Activated B cell treated with CpG ODN at 0.5 μM for 24 hours (primary cell): ENCODE measurements around the gene CTBP2. TPM values are rescaled to one million over a fixed set of nuclear protein-coding genes. Genes with fewer than 3 reads are reported as not detected.

ENCODE experiments used
- ATAC-seq: fragments of 200-7000 bp; cut with Tn5 transposase; one replicate; pipeline ENCODE4 v1.10.0; 2021; ENCODE audit warnings: low read depth, mild to moderate bottlenecking, moderate library complexity
- CTCF ChIA-PET: fragments of 350-600 bp; sonication (Branson Sonifier 250); formaldehyde crosslinking; loops from one replicate; lab custom pipeline; 2021; ENCODE audit warnings: antibody characterized with exemption; lab: Charles Lee
- POLR2A ChIA-PET: fragments of 350-600 bp; sonication (Branson Sonifier 250); formaldehyde crosslinking; loops from one replicate; lab custom pipeline; 2021; ENCODE audit warnings: antibody characterized with exemption; lab: Charles Lee
- DNase-seq: peaks from one replicate; pipeline ENCODE4 v3.0.0; 2022
- H3K27ac Mint-ChIP-seq: one replicate; pipeline ENCODE4 v1.8.0; 2020; ENCODE audit warnings: mixed read lengths
- H3K27me3 Mint-ChIP-seq: one replicate; pipeline ENCODE4 v1.8.0; 2021; ENCODE audit warnings: mixed read lengths
- H3K36me3 Mint-ChIP-seq: one replicate; pipeline ENCODE4 v1.8.0; 2021; ENCODE audit warnings: low read depth, mixed read lengths
- H3K4me1 Mint-ChIP-seq: one replicate; pipeline ENCODE4 v1.8.0; 2021; ENCODE audit warnings: mixed read lengths
- H3K4me3 Mint-ChIP-seq: one replicate; pipeline ENCODE4 v1.8.0; 2020; ENCODE audit warnings: mild to moderate bottlenecking, mixed read lengths
- H3K9me3 Mint-ChIP-seq: one replicate; pipeline ENCODE4 v1.8.0; 2020; ENCODE audit warnings: mixed read lengths
- intact Hi-C: fragments of 100-400 bp; cut with micrococcal nuclease; formaldehyde crosslinking; loops from one replicate; pipeline ENCODE4 v1.15.1; 2024
- total RNA-seq: library from RNA; stranded (reverse); gene quantifications from 2 replicates; pipeline ENCODE4 v1.2.3, GENCODE V29; 2022
- TF ChIP-seq, protein P1 (sequence below): fragments of 200-600 bp; IDR thresholded peaks from one replicate; pipeline ENCODE4 v1.8.0; 2022; ENCODE audit warnings: antibody characterized with exemption, mild to moderate bottlenecking

The CTBP2 gene
- total RNA-seq, 1 donor from 2014 or later, result 0.42 TPM

DNA sequence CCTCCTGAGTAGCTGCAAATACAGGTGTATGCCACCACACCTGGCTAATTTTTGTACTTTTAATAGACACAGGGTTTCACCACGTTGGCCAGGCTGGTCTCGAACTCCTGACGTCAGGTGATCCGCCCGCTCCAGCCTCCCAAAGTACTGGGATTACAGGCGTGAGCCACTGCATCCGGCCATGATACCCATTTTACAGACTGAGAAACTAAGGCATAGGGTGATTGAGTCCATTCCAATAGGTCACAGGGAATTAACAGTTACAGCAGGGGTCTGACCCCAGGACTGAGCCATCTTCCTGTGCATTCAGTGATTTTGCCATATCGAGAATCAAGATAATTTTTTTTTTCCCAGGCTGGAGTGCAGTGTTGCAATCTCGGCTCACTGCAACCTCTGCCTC lies 12.3 kb upstream of the CTBP2 start:
- H3K36me3 Mint-ChIP-seq, result no peaks in the 10 kb centered on the region
- no peak overlapping the region for H3K4me3 Mint-ChIP-seq
- TF ChIP-seq, protein P1, sequence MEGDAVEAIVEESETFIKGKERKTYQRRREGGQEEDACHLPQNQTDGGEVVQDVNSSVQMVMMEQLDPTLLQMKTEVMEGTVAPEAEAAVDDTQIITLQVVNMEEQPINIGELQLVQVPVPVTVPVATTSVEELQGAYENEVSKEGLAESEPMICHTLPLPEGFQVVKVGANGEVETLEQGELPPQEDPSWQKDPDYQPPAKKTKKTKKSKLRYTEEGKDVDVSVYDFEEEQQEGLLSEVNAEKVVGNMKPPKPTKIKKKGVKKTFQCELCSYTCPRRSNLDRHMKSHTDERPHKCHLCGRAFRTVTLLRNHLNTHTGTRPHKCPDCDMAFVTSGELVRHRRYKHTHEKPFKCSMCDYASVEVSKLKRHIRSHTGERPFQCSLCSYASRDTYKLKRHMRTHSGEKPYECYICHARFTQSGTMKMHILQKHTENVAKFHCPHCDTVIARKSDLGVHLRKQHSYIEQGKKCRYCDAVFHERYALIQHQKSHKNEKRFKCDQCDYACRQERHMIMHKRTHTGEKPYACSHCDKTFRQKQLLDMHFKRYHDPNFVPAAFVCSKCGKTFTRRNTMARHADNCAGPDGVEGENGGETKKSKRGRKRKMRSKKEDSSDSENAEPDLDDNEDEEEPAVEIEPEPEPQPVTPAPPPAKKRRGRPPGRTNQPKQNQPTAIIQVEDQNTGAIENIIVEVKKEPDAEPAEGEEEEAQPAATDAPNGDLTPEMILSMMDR, result no peak
- DNase-seq, result no peak
- POLR2A ChIA-PET, result no interaction called here
- H3K9me3 Mint-ChIP-seq, result no peaks in the 10 kb centered on the region
- CTCF ChIA-PET, result no interaction called here
- no peak for ATAC-seq
- H3K27ac Mint-ChIP-seq, result no peak overlapping the region
- intact Hi-C loops, result no loop called here
- H3K4me1 Mint-ChIP-seq, result no peaks in the 10 kb centered on the region
- H3K27me3 Mint-ChIP-seq, result peaks cover 10% of the 10 kb centered on the region

DNA sequence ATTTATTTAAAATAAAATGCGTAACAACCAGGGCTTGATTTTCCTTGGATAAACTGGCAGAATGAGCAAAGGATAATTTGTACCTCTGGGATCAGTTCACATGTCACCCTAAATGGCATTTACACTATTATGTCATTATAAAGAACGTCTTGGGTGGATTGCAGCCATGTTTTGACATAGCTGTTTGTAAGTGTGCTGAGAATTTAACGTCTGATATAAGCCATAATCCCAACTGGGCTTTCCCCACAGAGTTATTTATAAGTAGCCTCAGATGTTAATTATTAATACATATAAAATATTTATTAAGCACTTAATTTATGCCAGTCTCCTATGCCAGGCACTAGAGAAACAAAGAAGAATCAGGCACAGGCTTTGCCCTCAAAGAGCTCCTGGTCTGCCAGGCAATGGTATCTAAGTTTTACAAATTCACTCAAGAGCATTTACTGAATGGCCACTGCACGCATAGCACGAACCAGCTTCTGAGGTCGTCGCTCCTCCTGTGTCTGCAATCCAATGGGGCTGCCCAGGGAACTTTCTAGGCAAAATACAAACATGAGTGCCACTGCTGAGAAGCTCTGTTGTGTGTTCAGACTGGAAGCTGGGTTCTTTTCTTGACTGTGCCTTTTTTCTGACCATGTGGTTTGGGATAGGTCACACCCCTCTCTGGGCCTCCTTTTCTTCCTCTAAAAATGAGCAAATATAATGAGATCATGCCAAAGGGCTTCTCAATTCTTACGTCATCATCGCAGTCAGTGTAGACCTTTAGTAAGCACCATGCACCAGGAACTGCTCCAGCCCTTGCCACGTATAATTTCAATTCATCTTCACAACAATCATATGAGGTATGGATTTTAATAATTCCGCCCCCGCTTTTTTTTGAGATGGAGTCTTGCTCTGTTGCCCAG lies 11.3 kb upstream of the CTBP2 start:
- DNase-seq (no peak), ATAC-seq (no peak)
- no peaks in the 10 kb centered on the region for H3K36me3 Mint-ChIP-seq
- CTCF ChIA-PET, result no interaction called here
- no peaks in the 10 kb centered on the region for H3K4me1 Mint-ChIP-seq
- peaks cover 8% of the 10 kb centered on the region for H3K27me3 Mint-ChIP-seq
- intact Hi-C loops, result no loop called here
- TF ChIP-seq, protein P1, result no peak
- POLR2A ChIA-PET, result no interaction called here
- H3K9me3 Mint-ChIP-seq, result no peaks in the 10 kb centered on the region
- no peak overlapping the region for H3K4me3 Mint-ChIP-seq
- no peak overlapping the region for H3K27ac Mint-ChIP-seq

DNA sequence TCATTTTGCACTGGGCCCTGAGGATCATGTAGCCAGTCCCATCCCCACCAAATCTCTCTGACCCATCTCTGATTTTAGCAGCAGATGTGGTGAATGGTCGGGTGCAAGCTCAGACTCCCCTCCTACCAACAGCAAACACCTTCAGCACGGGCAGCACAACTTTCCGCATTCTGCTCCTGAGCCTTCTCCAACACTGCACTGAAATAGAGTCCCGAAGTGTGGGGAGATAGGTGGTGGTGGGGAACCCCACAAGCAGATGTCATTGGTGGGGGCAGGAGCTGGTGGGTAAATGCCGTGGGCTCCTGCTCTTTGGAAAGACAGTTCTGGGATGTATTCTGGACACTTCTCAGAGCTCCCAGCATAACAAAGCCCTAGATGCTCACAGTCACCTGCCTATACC lies 9.6 kb upstream of the CTBP2 start:
- Mint-ChIP-seq H3K9me3 (no peaks in the 10 kb centered on the region), H3K36me3 (no peaks in the 10 kb centered on the region), H3K4me3 (no peak overlapping the region), H3K27me3 (peaks cover 6% of the 10 kb centered on the region), H3K27ac (no peak overlapping the region), H3K4me1 (no peaks in the 10 kb centered on the region)
- CTCF ChIA-PET, result no interaction called here
- ATAC-seq, result no peak
- TF ChIP-seq, protein P1, result no peak
- intact Hi-C loops, result no loop called here
- DNase-seq, result no peak
- POLR2A ChIA-PET, result no interaction called here

DNA sequence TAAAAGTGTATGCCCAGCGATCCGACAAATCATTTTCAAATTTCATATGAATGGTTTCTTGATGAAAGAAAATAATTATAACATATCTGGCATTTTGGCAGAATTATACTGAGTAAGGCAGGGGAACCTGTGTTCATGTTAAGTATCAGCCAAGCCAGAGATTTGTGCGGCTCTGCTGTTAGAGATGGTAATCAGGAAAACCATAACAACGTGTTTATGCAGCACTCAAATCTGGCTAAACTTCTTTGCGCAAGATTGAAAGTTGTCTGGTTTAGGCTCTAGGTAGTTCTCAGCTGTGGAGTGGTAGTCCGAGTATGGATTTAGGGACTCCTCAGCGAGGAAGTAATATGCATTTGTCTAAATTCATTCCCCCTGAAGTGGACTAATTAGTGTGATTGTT lies 8.9 kb upstream of the CTBP2 start:
- Mint-ChIP-seq H3K36me3 (no peaks in the 10 kb centered on the region), H3K4me1 (no peaks in the 10 kb centered on the region), H3K9me3 (no peaks in the 10 kb centered on the region), H3K27ac (no peak overlapping the region), H3K4me3 (no peak overlapping the region), H3K27me3 (peaks cover 7% of the 10 kb centered on the region)
- DNase-seq, result no peak
- intact Hi-C loops, result no loop called here
- no peak for ATAC-seq
- POLR2A ChIA-PET, result no interaction called here
- TF ChIP-seq, protein P1, result no peak
- CTCF ChIA-PET, result no interaction called here

DNA sequence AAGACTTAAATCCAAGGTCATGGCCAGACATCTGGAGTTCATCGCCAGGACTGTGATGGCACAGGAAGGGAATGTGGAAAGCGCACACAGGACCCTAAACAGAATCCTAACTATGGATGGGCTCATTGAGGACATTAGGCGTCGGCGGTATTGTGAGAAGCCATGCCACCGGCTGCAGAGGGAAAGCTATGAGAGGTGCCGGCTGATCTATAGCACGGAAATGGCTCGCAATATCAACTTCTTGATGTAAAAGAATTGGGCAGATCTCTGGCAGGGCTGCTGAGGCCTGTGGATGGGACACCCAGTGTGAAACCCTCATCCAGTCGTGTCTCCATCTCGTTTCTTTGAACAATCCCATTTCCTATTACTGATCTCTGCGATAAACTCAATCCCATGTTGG lies 6.3 kb upstream of the CTBP2 start:
- Mint-ChIP-seq H3K27ac (no peak overlapping the region), H3K27me3 (peaks cover 8% of the 10 kb centered on the region), H3K36me3 (no peaks in the 10 kb centered on the region), H3K4me3 (no peak overlapping the region), H3K9me3 (no peaks in the 10 kb centered on the region), H3K4me1 (no peaks in the 10 kb centered on the region)
- TF ChIP-seq, protein P1, result no peak
- ATAC-seq (no peak), DNase-seq (no peak)
- POLR2A ChIA-PET, result no interaction called here
- intact Hi-C loops, result no loop called here
- CTCF ChIA-PET, result no interaction called here
